MM.1S (cell line): ENCODE data around the gene GUCY1A2.

Experiments
- CTCF ChIP-seq: fragments of 300-600 bp; sonication (generic); IDR thresholded peaks from 2 replicates; pipeline ENCODE4 v1.5.1; 2016; ENCODE audit warnings: antibody characterized with exemption, low read length, mixed read lengths
- EZH2phosphoT487 ChIP-seq: fragments of 300-600 bp; sonication (generic); IDR thresholded peaks from 2 replicates; pipeline ENCODE4 v1.6.1; 2018; ENCODE audit warnings: antibody characterized with exemption, low read length

- TF ChIP-seq EZH2phosphoT487 (no peak), CTCF (no peak)
These were observed 284.6 kb downstream of the GUCY1A2 start for GRCh38 chr11:106733635-106734034.
